ENCODE measurements around the gene CCDC60.
A peak's percentile ranks its signal among the peaks of the same experiment; 100 is the strongest.

Gene CCDC60

GRCh38 chr12:119512772-119513497 is 178.4 kb downstream of the CCDC60 start:
- DNase-seq (ENCODE audit: low read depth in 1 of 2, low spot score in 1 of 2): no peak

- no peak for DNase-seq (ENCODE audit: low read depth in 1 of 2, low spot score in 1 of 2)
These were observed 193.7 kb downstream of the CCDC60 start for GRCh38 chr12:119528241-119528640.

- DNase-seq (ENCODE audit: low read depth in 1 of 2, low spot score in 1 of 2): no peak
These were observed 205.9 kb downstream of the CCDC60 start for GRCh38 chr12:119540476-119540875.

- peak in 1 of 2 donors; percentile 15 for DNase-seq (ENCODE audit: low read depth in 1 of 2, low spot score in 1 of 2)
These were observed 210.5 kb downstream of the CCDC60 start for GRCh38 chr12:119544765-119545625.

GRCh38 chr12:119546340-119546739 is 211.8 kb downstream of the CCDC60 start:
- DNase-seq (ENCODE audit: low read depth in 1 of 2, low spot score in 1 of 2): no peak

GRCh38 chr12:119547001-119547400 is 212.5 kb downstream of the CCDC60 start:
- no peak for DNase-seq (ENCODE audit: low read depth in 1 of 2, low spot score in 1 of 2)

GRCh38 chr12:119556854-119557253 is 222.3 kb downstream of the CCDC60 start:
- no peak for DNase-seq (ENCODE audit: low read depth in 1 of 2, low spot score in 1 of 2)

- DNase-seq (ENCODE audit: low read depth in 1 of 2, low spot score in 1 of 2): no peak
These were observed 230.9 kb downstream of the CCDC60 start for GRCh38 chr12:119565404-119565803.

GRCh38 chr12:119570771-119571170 is 236.2 kb downstream of the CCDC60 start:
- no peak for DNase-seq (ENCODE audit: low read depth in 1 of 2, low spot score in 1 of 2)

- DNase-seq (ENCODE audit: low read depth in 1 of 2, low spot score in 1 of 2): no peak
These were observed 238.6 kb downstream of the CCDC60 start for GRCh38 chr12:119573086-119573485.

GRCh38 chr12:119574255-119574654 is 239.7 kb downstream of the CCDC60 start:
- DNase-seq (ENCODE audit: low read depth in 1 of 2, low spot score in 1 of 2): no peak

GRCh38 chr12:119576118-119576810 is 241.7 kb downstream of the CCDC60 start:
- no peak for DNase-seq (ENCODE audit: low read depth in 1 of 2, low spot score in 1 of 2)

- DNase-seq (ENCODE audit: low read depth in 1 of 2, low spot score in 1 of 2): no peak
These were observed 242.4 kb downstream of the CCDC60 start for GRCh38 chr12:119576915-119577314.

- DNase-seq (ENCODE audit: low read depth in 1 of 2, low spot score in 1 of 2): no peak
These were observed 243.6 kb downstream of the CCDC60 start for GRCh38 chr12:119578112-119578511.

GRCh38 chr12:119589097-119589496 is 254.6 kb downstream of the CCDC60 start:
- DNase-seq (ENCODE audit: low read depth in 1 of 2, low spot score in 1 of 2): no peak

- DNase-seq (ENCODE audit: low read depth in 1 of 2, low spot score in 1 of 2): no peak
These were observed 255.1 kb downstream of the CCDC60 start for GRCh38 chr12:119589634-119590033.
